Upper lobe of left lung (tissue), 6 donors: Measurements from ENCODE around the gene PDZK1IP1. TPM values are rescaled to one million over a fixed set of nuclear protein-coding genes. Genes with fewer than 3 reads are reported as not detected.

Experiments
- ATAC-seq, 2 donors: fragments of 200-7000 bp; cut with Tn5 transposase; one replicate each; pipeline ENCODE4 v1.9.1; 2022; ENCODE audit warnings: mild to moderate bottlenecking in 2 of 2, moderate library complexity in 2 of 2; ENCODE audit not compliant: low FRiP score in 2 of 2
- DNase-seq, 2 donors: peaks; one replicate each; pipeline ENCODE4 v3.0.0-alpha.2; 2019 to 2020
- H3K27ac ChIP-seq, 4 donors: fragments of 200-600 bp; sonication (generic); one replicate each; pipeline ENCODE4 v1.5.1; 2016 to 2019
- H3K27me3 ChIP-seq, 4 donors: fragments of 200-600 bp; sonication (generic); one replicate each; pipeline ENCODE4 v1.5.1; 2017 to 2019
- H3K36me3 ChIP-seq, 4 donors: fragments of 200-600 bp; sonication (generic); one replicate each; pipeline ENCODE4 v1.5.1; 2016 to 2019
- H3K4me1 ChIP-seq, 4 donors: fragments of 200-600 bp; sonication (generic); one replicate each; pipeline ENCODE4 v1.5.1; 2018 to 2019
- H3K4me3 ChIP-seq, 4 donors: fragments of 200-600 bp; sonication (generic); one replicate each; pipeline ENCODE4 v1.5.1; 2017 to 2019; ENCODE audit warnings: mild to moderate bottlenecking in 2 of 4, moderate library complexity in 1 of 4
- H3K9me3 ChIP-seq, 4 donors: fragments of 200-600 bp; sonication (generic); one replicate each; pipeline ENCODE4 v1.5.1; 2018 to 2019
- EP300 ChIP-seq, 4 donors: sonication (generic); formaldehyde crosslinking; IDR thresholded peaks; one replicate each; pipeline ENCODE4 v1.5.1; 2017; ENCODE audit warnings: antibody characterized with exemption in 4 of 4, control low read depth in 2 of 4
- POLR2A ChIP-seq, 4 donors: fragments of 450-650 bp; IDR thresholded peaks; one replicate each; pipeline ENCODE4 v1.5.1; 2016 to 2017; ENCODE audit warnings: antibody characterized with exemption in 4 of 4, mild to moderate bottlenecking in 2 of 4
- POLR2AphosphoS5 ChIP-seq, 2 donors: sonication (generic); formaldehyde crosslinking; IDR thresholded peaks; one replicate each; pipeline ENCODE4 v1.5.1; 2017; ENCODE audit warnings: antibody characterized with exemption in 2 of 2
- WGBS, 2 donors: methylation state at CpG; one replicate each; pipeline ENCODE4 v1.1.5; 2017 to 2018; 5-methylcytosine and 5-hydroxymethylcytosine counted together
- total RNA-seq, 6 donors: library from RNA; depleted of rRNA in 4 of 6; stranded (reverse); fragments of >200 nt in 4 of 6; gene quantifications; one replicate each; pipeline versions ENCODE4 v1.1.0 to v1.2.1, GENCODE V29; 2016 to 2021
- TF ChIP-seq, protein P1 (sequence below), 6 experiments: fragments of 450-650 bp in 4 of 6; fragments of 200-600 bp in 2 of 6; sonication (generic) in 2 of 6; IDR thresholded peaks; one replicate each; pipeline ENCODE4 v1.5.1; 2016 to 2019; ENCODE audit warnings: antibody characterized with exemption in 6 of 6
- donor health status: DM: no; HTN: no; CAD: no; lungs with moderate emphysema.
- donor health status: DM: no; HTN: yes; CAD: no; lungs with severe emphysema.

The PDZK1IP1 gene
- total RNA-seq, 6 donors from 2014 or later: 17.8 to 57.6 (median 41.4) TPM

DNA sequence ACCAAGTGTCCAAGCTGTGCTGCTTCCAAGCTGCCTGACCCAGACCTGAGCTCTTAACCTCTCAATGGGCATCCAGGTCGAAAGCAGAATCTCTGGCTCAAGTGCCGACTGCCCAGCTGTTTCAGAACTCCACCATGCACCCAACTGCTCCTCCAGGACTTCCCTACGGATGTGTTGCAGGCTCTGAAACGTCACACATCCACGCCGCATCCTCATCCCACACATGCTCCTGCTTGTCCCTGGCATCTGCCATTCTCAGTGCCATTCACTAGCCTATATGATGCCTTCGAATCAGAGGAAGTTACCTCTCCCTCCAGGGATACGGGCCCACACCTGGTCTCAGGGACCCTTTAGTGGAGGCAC lies 11.2 kb downstream of the PDZK1IP1 start:
- Histone ChIP-seq H3K27me3 (no peaks in the 10 kb centered on the region), H3K36me3 (no peaks in the 10 kb centered on the region), H3K4me1 (peaks cover 15 to 23% (median 20%) of the 10 kb centered on the region in 4 donors), H3K4me3 (peak overlapping the region in 2 of 4 donors; percentile 31 to 47), H3K9me3 (no peaks in the 10 kb centered on the region), H3K27ac (peak overlapping the region in 2 of 4 donors; percentile 39 to 72)
- WGBS, 2 donors: 84 to 85% methylated on average over 8 of the region's 8 CpGs
- DNase-seq (no peak), ATAC-seq (no peak)
- TF ChIP-seq, protein P1, sequence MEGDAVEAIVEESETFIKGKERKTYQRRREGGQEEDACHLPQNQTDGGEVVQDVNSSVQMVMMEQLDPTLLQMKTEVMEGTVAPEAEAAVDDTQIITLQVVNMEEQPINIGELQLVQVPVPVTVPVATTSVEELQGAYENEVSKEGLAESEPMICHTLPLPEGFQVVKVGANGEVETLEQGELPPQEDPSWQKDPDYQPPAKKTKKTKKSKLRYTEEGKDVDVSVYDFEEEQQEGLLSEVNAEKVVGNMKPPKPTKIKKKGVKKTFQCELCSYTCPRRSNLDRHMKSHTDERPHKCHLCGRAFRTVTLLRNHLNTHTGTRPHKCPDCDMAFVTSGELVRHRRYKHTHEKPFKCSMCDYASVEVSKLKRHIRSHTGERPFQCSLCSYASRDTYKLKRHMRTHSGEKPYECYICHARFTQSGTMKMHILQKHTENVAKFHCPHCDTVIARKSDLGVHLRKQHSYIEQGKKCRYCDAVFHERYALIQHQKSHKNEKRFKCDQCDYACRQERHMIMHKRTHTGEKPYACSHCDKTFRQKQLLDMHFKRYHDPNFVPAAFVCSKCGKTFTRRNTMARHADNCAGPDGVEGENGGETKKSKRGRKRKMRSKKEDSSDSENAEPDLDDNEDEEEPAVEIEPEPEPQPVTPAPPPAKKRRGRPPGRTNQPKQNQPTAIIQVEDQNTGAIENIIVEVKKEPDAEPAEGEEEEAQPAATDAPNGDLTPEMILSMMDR (IDR thresholded peaks at IDR 0.05): no peak
- TF ChIP-seq POLR2A (IDR thresholded peaks at IDR 0.05) (no peak), POLR2AphosphoS5 (IDR thresholded peaks at IDR 0.05) (no peak)

DNA sequence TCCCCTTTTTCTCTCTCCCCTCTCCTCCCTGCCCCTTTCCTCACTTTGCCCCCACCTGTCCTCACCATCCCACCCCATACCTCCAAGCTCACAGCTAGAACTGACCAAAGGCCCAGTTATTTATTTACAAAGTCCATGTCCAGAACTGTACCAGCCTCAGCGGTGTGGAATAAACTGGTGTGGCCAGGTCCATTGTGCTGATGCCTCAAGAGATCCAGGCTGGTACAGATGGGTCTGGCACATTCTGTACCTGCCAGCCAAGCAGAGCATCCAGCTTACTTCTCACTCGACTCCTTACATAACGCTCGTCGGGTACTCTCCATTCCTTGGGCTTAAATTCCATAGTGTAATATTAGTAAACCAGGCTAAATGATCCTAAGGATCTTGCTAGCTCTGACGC lies 11.8 kb downstream of the PDZK1IP1 start:
- Histone ChIP-seq H3K36me3 (no peaks in the 10 kb centered on the region), H3K9me3 (no peaks in the 10 kb centered on the region), H3K4me3 (no peak overlapping the region), H3K27me3 (no peaks in the 10 kb centered on the region), H3K4me1 (peaks cover 15 to 23% (median 20%) of the 10 kb centered on the region in 4 donors), H3K27ac (no peak overlapping the region)
- DNase-seq (no peak), ATAC-seq (no peak)
- WGBS, 2 donors: 75% methylated on average over 6 of the region's 6 CpGs
- TF ChIP-seq EP300 (IDR thresholded peaks at IDR 0.05) (no peak), POLR2A (IDR thresholded peaks at IDR 0.05) (no peak)
- TF ChIP-seq, protein P1 (IDR thresholded peaks at IDR 0.05): no peak

DNA sequence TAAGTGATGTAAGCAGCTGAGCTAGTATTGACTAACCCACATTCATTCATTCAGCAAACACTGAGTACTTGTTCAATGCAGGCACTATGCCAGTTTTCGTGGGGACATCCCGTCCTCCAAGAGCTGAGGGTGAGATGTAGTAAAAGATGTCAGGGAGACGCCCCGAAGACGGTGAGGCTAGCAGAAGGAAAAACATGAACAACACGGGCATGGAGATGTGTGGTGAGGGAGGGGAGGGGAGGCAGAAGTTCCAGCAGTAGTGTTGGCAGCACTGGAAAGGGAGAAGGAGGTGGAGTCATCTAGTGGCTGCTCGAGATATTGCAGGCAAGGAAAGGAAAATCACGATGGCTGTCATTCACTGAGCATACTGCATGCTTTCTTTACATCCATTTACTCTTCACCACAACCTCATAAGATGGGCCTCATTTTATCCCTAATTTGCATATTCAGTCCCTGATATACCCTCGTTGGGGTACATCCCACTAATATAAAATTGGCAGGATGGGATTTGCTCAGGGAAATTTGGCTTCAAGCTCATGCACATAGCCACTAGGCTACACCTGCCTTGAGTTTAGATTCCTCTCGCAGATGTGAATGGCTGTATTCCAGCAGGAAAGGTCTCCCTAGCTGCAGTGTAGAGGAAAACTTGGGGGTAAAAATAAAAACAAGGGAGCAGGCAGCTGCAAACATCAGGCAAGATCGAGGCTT lies 14.5 kb downstream of the PDZK1IP1 start:
- 14 to 18% methylated on average over 11 of the region's 11 CpGs for WGBS, 2 donors
- no peak overlapping the region for H3K27ac ChIP-seq
- H3K4me3 ChIP-seq: no peak overlapping the region
- no peaks in the 10 kb centered on the region for H3K9me3 ChIP-seq
- H3K27me3 ChIP-seq: no peaks in the 10 kb centered on the region
- ATAC-seq (peak; percentile 75 to 78), DNase-seq (peak in 1 of 2 donors; percentile 53)
- no peaks in the 10 kb centered on the region for H3K36me3 ChIP-seq
- TF ChIP-seq POLR2A (IDR thresholded peaks at IDR 0.05) (no peak), EP300 (IDR thresholded peaks at IDR 0.05) (no peak), POLR2AphosphoS5 (IDR thresholded peaks at IDR 0.05) (no peak)
- TF ChIP-seq, protein P1 (IDR thresholded peaks at IDR 0.05): peak; percentile 84 to 98 (median 94)
- H3K4me1 ChIP-seq: peaks cover 15 to 22% (median 20%) of the 10 kb centered on the region in 4 donors

DNA sequence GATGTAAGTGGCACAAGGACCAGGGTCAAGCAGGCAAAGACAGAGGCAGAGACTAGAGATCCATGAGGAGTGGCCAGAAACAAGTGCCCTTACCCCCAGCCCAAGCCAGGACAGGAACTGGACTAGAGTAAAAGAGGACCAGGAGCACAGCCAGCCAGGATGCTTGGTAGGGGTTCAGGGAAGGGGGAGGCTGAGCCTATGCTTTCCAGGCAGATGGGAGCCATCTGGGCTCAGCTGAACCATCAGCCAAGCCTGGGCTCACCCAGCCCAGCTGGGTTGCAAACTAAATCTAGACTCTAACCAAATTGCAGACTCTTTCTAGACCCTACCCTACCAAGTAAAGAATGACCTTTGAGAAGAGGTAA lies 15.2 kb downstream of the PDZK1IP1 start:
- no peak for TF ChIP-seq EP300 (IDR thresholded peaks at IDR 0.05)
- TF ChIP-seq POLR2A (IDR thresholded peaks at IDR 0.05): no peak
- TF ChIP-seq, protein P1 (IDR thresholded peaks at IDR 0.05): no peak
- no peak for TF ChIP-seq POLR2AphosphoS5 (IDR thresholded peaks at IDR 0.05)
- H3K4me3 ChIP-seq: no peak overlapping the region
- DNase-seq: no peak
- no peak overlapping the region for H3K27ac ChIP-seq
- no peaks in the 10 kb centered on the region for H3K36me3 ChIP-seq
- ATAC-seq: no peak
- no peaks in the 10 kb centered on the region for H3K27me3 ChIP-seq
- peaks cover 10 to 15% (median 13%) of the 10 kb centered on the region in 4 donors for H3K4me1 ChIP-seq
- no peaks in the 10 kb centered on the region for H3K9me3 ChIP-seq

DNA sequence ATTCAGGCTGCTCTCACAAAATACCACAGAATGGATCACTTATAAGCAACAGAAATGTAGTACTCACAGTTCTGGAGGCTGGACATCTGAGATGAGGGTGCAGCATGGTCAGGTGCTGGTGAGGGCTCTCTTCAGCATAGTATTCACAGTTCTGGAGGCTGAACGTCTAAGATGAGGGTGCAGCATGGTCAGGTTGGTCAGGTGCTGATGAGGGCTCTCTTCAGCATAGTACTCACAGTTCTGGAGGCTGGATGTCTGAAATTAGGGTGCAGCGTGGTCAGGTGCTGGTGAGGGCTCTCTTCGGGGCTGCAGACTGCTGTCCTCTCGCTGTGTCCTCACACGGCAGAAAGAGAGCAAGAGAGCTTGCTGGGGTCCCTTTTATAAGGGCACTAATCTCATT lies 17.1 kb downstream of the PDZK1IP1 start:
- TF ChIP-seq POLR2AphosphoS5 (IDR thresholded peaks at IDR 0.05) (no peak), POLR2A (IDR thresholded peaks at IDR 0.05) (no peak), EP300 (IDR thresholded peaks at IDR 0.05) (no peak)
- TF ChIP-seq, protein P1 (IDR thresholded peaks at IDR 0.05): no peak
- Histone ChIP-seq H3K9me3 (no peaks in the 10 kb centered on the region), H3K27me3 (no peaks in the 10 kb centered on the region), H3K4me1 (peaks cover 6 to 9% (median 8%) of the 10 kb centered on the region in 4 donors), H3K27ac (no peak overlapping the region), H3K36me3 (no peaks in the 10 kb centered on the region), H3K4me3 (no peak overlapping the region)
- no peak for ATAC-seq
- WGBS, 2 donors: 89 to 97% methylated on average over 4 to 5 of the region's 5 CpGs
- no peak for DNase-seq
